NCI-H1930 (cell line): ENCODE results near the gene GSTM1.
A peak's percentile ranks its signal among the peaks of the same experiment; 100 is the strongest.
"Not testable (repeated sequence)": the region's sequence is repeated elsewhere in the genome, so short reads cannot be mapped to it uniquely, and the experiment has no call there.

ENCODE experiments used
- DNase-seq, 2 experiments: peaks; one replicate each; lab custom pipeline; 2025; lab: John Stamatoyannopoulos, UW

The GSTM1 gene

GRCh38 chr1:109697861-109698260 lies 10.2 kb downstream of the GSTM1 start:
- DNase-seq, result not testable (repeated sequence)

GRCh38 chr1:109702940-109703339 lies 15.3 kb downstream of the GSTM1 start:
- DNase-seq, result not testable (repeated sequence)

- DNase-seq, result no peak
These were observed 16.6 kb downstream of the GSTM1 start for GRCh38 chr1:109704173-109704572.

- no peak for DNase-seq
These were observed 17.8 kb downstream of the GSTM1 start for GRCh38 chr1:109705411-109705810.

GRCh38 chr1:109708949-109709348 lies 21.3 kb downstream of the GSTM1 start:
- DNase-seq, result not testable (repeated sequence)

GRCh38 chr1:109709822-109710221 lies 22.2 kb downstream of the GSTM1 start:
- not testable (repeated sequence) for DNase-seq

GRCh38 chr1:109711593-109712320 lies 24.1 kb downstream of the GSTM1 start, which contains the start of gene GSTM5:
Gene GSTM5, plus strand, starts transcription at chr1:109712251. Its CDS starts 62 bp downstream, at chr1:109712313.
- DNase-seq, result not testable (repeated sequence)

GRCh38 chr1:109712321-109712864 lies 24.8 kb downstream of the GSTM1 start:
- no peak for DNase-seq

- no peak for DNase-seq
These were observed 26.0 kb downstream of the GSTM1 start for GRCh38 chr1:109713636-109714035.

- DNase-seq, result no peak
These were observed 27.2 kb downstream of the GSTM1 start for GRCh38 chr1:109714661-109715372.

- no peak for DNase-seq
These were observed 28.5 kb downstream of the GSTM1 start for GRCh38 chr1:109716121-109716520.

- no peak for DNase-seq
These were observed 29.0 kb downstream of the GSTM1 start for GRCh38 chr1:109716570-109717090.

GRCh38 chr1:109717729-109718128 lies 30.1 kb downstream of the GSTM1 start:
- no peak for DNase-seq

- DNase-seq, result peak in 1 of 2 experiments; percentile 11
These were observed 30.9 kb downstream of the GSTM1 start for GRCh38 chr1:109718495-109718894.

- no peak for DNase-seq
These were observed 31.8 kb downstream of the GSTM1 start for GRCh38 chr1:109719337-109719837.

GRCh38 chr1:109721042-109721441 lies 33.4 kb downstream of the GSTM1 start:
- no peak for DNase-seq

- DNase-seq, result no peak
These were observed 34.4 kb downstream of the GSTM1 start for GRCh38 chr1:109721971-109722370.

GRCh38 chr1:109722908-109723691 lies 35.5 kb downstream of the GSTM1 start:
- DNase-seq, result no peak

- no peak for DNase-seq
These were observed 37.3 kb downstream of the GSTM1 start for GRCh38 chr1:109724933-109725332.

GRCh38 chr1:109725510-109725909 lies 37.9 kb downstream of the GSTM1 start:
- DNase-seq, result no peak

GRCh38 chr1:109726007-109726406 lies 38.4 kb downstream of the GSTM1 start:
- no peak for DNase-seq
